IMR-90 (cell line): ENCODE results near the gene GGTA1. TPM values are rescaled to one million over a fixed set of nuclear protein-coding genes. Genes with fewer than 3 reads are reported as not detected.

Experiments used
- ATAC-seq: fragments of 200-7000 bp; cut with Tn5 transposase; 2 replicates; pipeline ENCODE4 v1.9.1; 2020; ENCODE audit warnings: low read depth, mild to moderate bottlenecking, moderate library complexity
- BruUV-seq: library from RNA; stranded (reverse); fragments of 400-500 nt; replicated peaks from 2 replicates; lab custom pipeline; 2021; lab: Mats Ljungman, UMichigan
- CTCF ChIA-PET: fragments of 300-600 bp; formaldehyde crosslinking; extraction: SDS; loops from one replicate; lab custom pipeline; 2021; ENCODE audit warnings: antibody characterized with exemption; lab: Yijun Ruan, JAX
- POLR2A ChIA-PET: fragments of 300-600 bp; sonication (Branson Sonifier 250); formaldehyde crosslinking; loops from one replicate; lab custom pipeline; 2022; ENCODE audit warnings: antibody characterized with exemption; ENCODE audit not compliant: unreplicated experiment; lab: Charles Lee
- DNase-seq: peaks from one replicate; pipeline ENCODE4 v3.0.0; 2013
- H2AFZ ChIP-seq: replicated peaks from 2 replicates; pipeline ENCODE3; 2013; ENCODE audit warnings: low read length, mild to moderate bottlenecking; ENCODE audit not compliant: poor library complexity
- H2AK5ac ChIP-seq: 2 replicates; pipeline ENCODE4 v1.6.1; 2013; ENCODE audit warnings: low read depth, low read length, inconsistent platforms
- H2AK9ac ChIP-seq: replicated peaks from 2 replicates; pipeline ENCODE3; 2013; ENCODE audit warnings: mild to moderate bottlenecking, low read depth, low read length, moderate library complexity; ENCODE audit not compliant: poor library complexity
- H2BK120ac ChIP-seq: 2 replicates; pipeline ENCODE4 v1.6.1; 2013; ENCODE audit warnings: low read depth, low read length, inconsistent platforms
- H2BK15ac ChIP-seq: 3 replicates; pipeline ENCODE4 v1.6.1; 2013; ENCODE audit warnings: low read depth, low read length, inconsistent platforms
- H2BK20ac ChIP-seq: 2 replicates; pipeline ENCODE4 v1.6.1; 2013; ENCODE audit warnings: low read depth, mild to moderate bottlenecking, inconsistent platforms, low read length, moderate library complexity
- H2BK5ac ChIP-seq: 2 replicates; pipeline ENCODE4 v1.6.1; 2013; ENCODE audit warnings: mild to moderate bottlenecking, low read depth, low read length, inconsistent platforms; ENCODE audit not compliant: poor library complexity, severe bottlenecking
- H3K14ac ChIP-seq: replicated peaks from 2 replicates; pipeline ENCODE4 v1.6.1; 2013; ENCODE audit warnings: low read depth, low read length, inconsistent platforms
- H3K18ac ChIP-seq: 2 replicates; pipeline ENCODE4 v1.6.1; 2013; ENCODE audit warnings: low read depth, low read length, control low read depth
- H3K23ac ChIP-seq: 2 replicates; pipeline ENCODE4 v1.6.1; 2013; ENCODE audit warnings: low read depth, low read length, inconsistent platforms
- H3K27ac ChIP-seq: 2 replicates; pipeline ENCODE4 v1.5.1; 2013; ENCODE audit warnings: mild to moderate bottlenecking, control low read depth, low read length; ENCODE audit not compliant: insufficient read depth
- H3K27me3 ChIP-seq: 2 replicates; pipeline ENCODE4 v1.6.1; 2013; ENCODE audit warnings: low read length; ENCODE audit not compliant: control insufficient read depth, insufficient read depth
- H3K36me3 ChIP-seq: 2 replicates; pipeline ENCODE4 v1.6.1; 2013; ENCODE audit warnings: low read length, mixed read lengths; ENCODE audit not compliant: control insufficient read depth, insufficient read depth
- H3K4ac ChIP-seq: 2 replicates; pipeline ENCODE4 v1.6.1; 2013; ENCODE audit warnings: low read depth, low read length, inconsistent platforms
- H3K4me1 ChIP-seq: 2 replicates; pipeline ENCODE4 v1.6.1; 2013; ENCODE audit warnings: low read length, mixed read lengths; ENCODE audit not compliant: control insufficient read depth, insufficient read depth
- H3K4me2 ChIP-seq: 2 replicates; pipeline ENCODE4 v1.6.1; 2013; ENCODE audit warnings: low read depth, mild to moderate bottlenecking, control low read depth, low read length, moderate library complexity
- H3K4me3 ChIP-seq: 2 replicates; pipeline ENCODE4 v1.5.1; 2013; ENCODE audit warnings: low read depth, mild to moderate bottlenecking, control low read depth, low read length, moderate library complexity; ENCODE audit not compliant: insufficient read depth
- H3K56ac ChIP-seq: 2 replicates; pipeline ENCODE4 v1.6.1; 2013; ENCODE audit warnings: low read length, inconsistent platforms; ENCODE audit not compliant: insufficient read depth; ENCODE audit errors: extremely low read depth
- H3K79me1 ChIP-seq, 2 experiments: 2 replicates each; pipeline ENCODE4 v1.6.1; 2013; ENCODE audit warnings: low read length in 2 of 2, inconsistent platforms in 1 of 2, low read depth in 1 of 2
- H3K9ac ChIP-seq: 2 replicates; pipeline ENCODE4 v1.6.1; 2013; ENCODE audit warnings: low read depth, low read length, control low read depth
- H3K9me1 ChIP-seq: 2 replicates; pipeline ENCODE4 v1.6.1; 2013; ENCODE audit warnings: low read length, inconsistent platforms; ENCODE audit not compliant: insufficient read depth
- H3K9me3 ChIP-seq: 2 replicates; pipeline ENCODE4 v1.6.1; 2013; ENCODE audit warnings: low read length; ENCODE audit not compliant: control insufficient read depth, insufficient read depth
- H4K20me1 ChIP-seq: 2 replicates; pipeline ENCODE4 v1.6.1; 2013; ENCODE audit warnings: low read length, inconsistent platforms; ENCODE audit not compliant: insufficient read depth
- H4K5ac ChIP-seq: 2 replicates; pipeline ENCODE4 v1.6.1; 2013; ENCODE audit warnings: mild to moderate bottlenecking, low read depth, low read length, control low read depth
- H4K8ac ChIP-seq, 2 experiments: 2 replicates each; pipeline ENCODE4 v1.6.1; 2013; ENCODE audit warnings: low read depth in 2 of 2, low read length in 2 of 2, control low read depth in 1 of 2, inconsistent platforms in 1 of 2
- H4K91ac ChIP-seq: 2 replicates; pipeline ENCODE4 v1.6.1; 2013; ENCODE audit warnings: low read depth, low read length, inconsistent platforms; ENCODE audit not compliant: insufficient read depth
- BHLHE40 ChIP-seq: fragments of 150-350 bp; IDR thresholded peaks from 2 replicates; pipeline ENCODE4 v1.6.1; 2016; ENCODE audit warnings: mild to moderate bottlenecking, low read depth, low read length
- CEBPB ChIP-seq: IDR thresholded peaks from 2 replicates; pipeline ENCODE4 v1.6.1; 2012; ENCODE audit warnings: low read depth, low read length, improper control_type of control experiment
- CHD1 ChIP-seq: IDR thresholded peaks from 2 replicates; pipeline ENCODE4 v1.6.1; 2012; ENCODE audit warnings: low read depth, low read length, improper control_type of control experiment
- FOS ChIP-seq: fragments of 150-350 bp; IDR thresholded peaks from 2 replicates; pipeline ENCODE4 v1.6.1; 2016; ENCODE audit warnings: low read depth, low read length
- MAFK ChIP-seq: IDR thresholded peaks from 2 replicates; pipeline ENCODE4 v1.6.1; 2012; ENCODE audit warnings: low read depth, low read length, improper control_type of control experiment
- MAZ ChIP-seq: IDR thresholded peaks from 2 replicates; pipeline ENCODE4 v1.6.1; 2012; ENCODE audit warnings: low read depth, mild to moderate bottlenecking, low read length, improper control_type of control experiment, moderate library complexity, borderline replicate concordance
- MXI1 ChIP-seq: IDR thresholded peaks from 2 replicates; pipeline ENCODE4 v1.6.1; 2012; ENCODE audit warnings: low read depth, mild to moderate bottlenecking, low read length, moderate library complexity, borderline replicate concordance
- NFE2L2 ChIP-seq: fragments of 150-350 bp; IDR thresholded peaks from 2 replicates; pipeline ENCODE4 v1.6.1; 2016; ENCODE audit warnings: low read depth, mild to moderate bottlenecking, low read length
- POLR2A ChIP-seq: IDR thresholded peaks from 2 replicates; pipeline ENCODE4 v1.6.1; 2012; ENCODE audit warnings: mild to moderate bottlenecking, low read depth, low read length
- RAD21 ChIP-seq: IDR thresholded peaks from 2 replicates; pipeline ENCODE4 v1.6.1; 2012; ENCODE audit warnings: low read length, improper control_type of control experiment
- RCOR1 ChIP-seq: IDR thresholded peaks from 2 replicates; pipeline ENCODE4 v1.6.1; 2012; ENCODE audit warnings: mild to moderate bottlenecking, low read length, improper control_type of control experiment; ENCODE audit not compliant: insufficient replicate concordance
- RFX5 ChIP-seq: IDR thresholded peaks from 2 replicates; pipeline ENCODE4 v1.8.0; 2012; ENCODE audit warnings: low read depth, mild to moderate bottlenecking, low read length, moderate library complexity
- SMC3 ChIP-seq: fragments of 150-350 bp; IDR thresholded peaks from 2 replicates; pipeline ENCODE4 v1.6.1; 2016; ENCODE audit warnings: low read depth, mild to moderate bottlenecking, antibody characterized with exemption, low read length, moderate library complexity
- WGBS, 2 experiments: methylation state at CpG; one replicate each; pipeline versions ENCODE4 v1.1.5 to v1.1.7; 2013; ENCODE audit warnings: missing lambda C conversion rate in 2 of 2; ENCODE audit not compliant: insufficient read length in 1 of 2; ENCODE audit errors: extremely low coverage in 2 of 2; 5-methylcytosine and 5-hydroxymethylcytosine counted together
- dilution Hi-C: fragments of 300-500 bp; cut with HindIII; formaldehyde crosslinking; loops from one replicate; pipeline ENCODE4 v1.14.3; 2018; ENCODE audit warnings: low sequenced_read_pairs; ENCODE audit not compliant: unreplicated experiment
- in situ Hi-C: fragments of 300-500 bp; cut with MboI; formaldehyde crosslinking; loops from 3 replicates; pipeline ENCODE4 v1.14.3; 2019; ENCODE audit warnings: low sequenced_read_pairs, inconsistent platforms, mixed read lengths
- intact Hi-C: fragments of 100-400 bp; cut with micrococcal nuclease; formaldehyde crosslinking; loops from 2 replicates; pipeline ENCODE4 v1.10.0; 2022
- polyA plus RNA-seq, 3 experiments: library from polyadenylated mRNA; depleted of rRNA; stranded (reverse); fragments of >200 nt; gene quantifications; 2 replicates each; pipeline ENCODE4 v1.2.3, GENCODE V29; 2012; ENCODE audit warnings: low replicate concordance in 1 of 3
- total RNA-seq: library from RNA; depleted of rRNA; stranded (reverse); fragments of >200 nt; gene quantifications from 2 replicates; pipeline ENCODE4 v1.2.3, GENCODE V29; 2012
- TF ChIP-seq, protein P1 (sequence below): conservative IDR thresholded peaks from 2 replicates; pipeline ENCODE4 v1.5.1; 2012; ENCODE audit warnings: mild to moderate bottlenecking, low read depth, low read length, improper control_type of control experiment
- TF ChIP-seq, protein P2 (sequence below): fragments of 150-350 bp; IDR thresholded peaks from 2 replicates; pipeline ENCODE4 v1.6.1; 2016; ENCODE audit warnings: low read depth, mild to moderate bottlenecking, low read length, moderate library complexity, borderline replicate concordance
- TF ChIP-seq, protein P3 (sequence below): fragments of 150-350 bp; IDR thresholded peaks from 2 replicates; pipeline ENCODE4 v1.6.1; 2017; ENCODE audit warnings: mild to moderate bottlenecking, antibody characterized with exemption, low read length, low read depth

Gene GGTA1
- total and polyA plus RNA-seq, 2 of the 4 experiments (the other 2 are of a cell fraction): not detected

DNA sequence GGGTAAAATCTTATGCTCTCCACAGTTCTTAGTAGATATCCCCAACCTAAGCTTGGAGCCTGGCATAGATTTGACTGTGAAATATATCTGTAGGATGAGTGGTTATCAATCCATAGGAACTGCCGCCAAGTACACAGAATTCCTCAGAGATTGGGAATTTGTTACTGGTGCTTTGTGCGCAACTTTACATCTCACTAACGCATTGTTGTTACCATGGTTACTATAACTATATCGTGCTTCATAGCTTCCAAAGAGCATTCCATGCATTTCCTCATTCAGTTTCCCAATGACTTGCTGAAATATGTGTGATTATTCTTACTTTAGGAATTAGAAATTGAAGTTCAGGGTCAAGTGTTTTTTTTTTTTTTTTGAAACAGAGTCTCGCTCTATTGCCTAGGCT is 9.5 kb upstream of the GGTA1 start:
- TF ChIP-seq MAFK: no peak
- TF ChIP-seq MXI1: no peak
- no peak for TF ChIP-seq RFX5
- TF ChIP-seq, protein P1, sequence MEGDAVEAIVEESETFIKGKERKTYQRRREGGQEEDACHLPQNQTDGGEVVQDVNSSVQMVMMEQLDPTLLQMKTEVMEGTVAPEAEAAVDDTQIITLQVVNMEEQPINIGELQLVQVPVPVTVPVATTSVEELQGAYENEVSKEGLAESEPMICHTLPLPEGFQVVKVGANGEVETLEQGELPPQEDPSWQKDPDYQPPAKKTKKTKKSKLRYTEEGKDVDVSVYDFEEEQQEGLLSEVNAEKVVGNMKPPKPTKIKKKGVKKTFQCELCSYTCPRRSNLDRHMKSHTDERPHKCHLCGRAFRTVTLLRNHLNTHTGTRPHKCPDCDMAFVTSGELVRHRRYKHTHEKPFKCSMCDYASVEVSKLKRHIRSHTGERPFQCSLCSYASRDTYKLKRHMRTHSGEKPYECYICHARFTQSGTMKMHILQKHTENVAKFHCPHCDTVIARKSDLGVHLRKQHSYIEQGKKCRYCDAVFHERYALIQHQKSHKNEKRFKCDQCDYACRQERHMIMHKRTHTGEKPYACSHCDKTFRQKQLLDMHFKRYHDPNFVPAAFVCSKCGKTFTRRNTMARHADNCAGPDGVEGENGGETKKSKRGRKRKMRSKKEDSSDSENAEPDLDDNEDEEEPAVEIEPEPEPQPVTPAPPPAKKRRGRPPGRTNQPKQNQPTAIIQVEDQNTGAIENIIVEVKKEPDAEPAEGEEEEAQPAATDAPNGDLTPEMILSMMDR: no peak
- no peak for TF ChIP-seq BHLHE40
- TF ChIP-seq SMC3: no peak
- TF ChIP-seq FOS: no peak
- TF ChIP-seq RCOR1: no peak
- TF ChIP-seq, protein P2, sequence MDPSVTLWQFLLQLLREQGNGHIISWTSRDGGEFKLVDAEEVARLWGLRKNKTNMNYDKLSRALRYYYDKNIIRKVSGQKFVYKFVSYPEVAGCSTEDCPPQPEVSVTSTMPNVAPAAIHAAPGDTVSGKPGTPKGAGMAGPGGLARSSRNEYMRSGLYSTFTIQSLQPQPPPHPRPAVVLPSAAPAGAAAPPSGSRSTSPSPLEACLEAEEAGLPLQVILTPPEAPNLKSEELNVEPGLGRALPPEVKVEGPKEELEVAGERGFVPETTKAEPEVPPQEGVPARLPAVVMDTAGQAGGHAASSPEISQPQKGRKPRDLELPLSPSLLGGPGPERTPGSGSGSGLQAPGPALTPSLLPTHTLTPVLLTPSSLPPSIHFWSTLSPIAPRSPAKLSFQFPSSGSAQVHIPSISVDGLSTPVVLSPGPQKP: no peak
- TF ChIP-seq RAD21: no peak
- TF ChIP-seq NFE2L2: no peak
- no peak for TF ChIP-seq MAZ
- TF ChIP-seq CHD1: no peak
- TF ChIP-seq, protein P3, sequence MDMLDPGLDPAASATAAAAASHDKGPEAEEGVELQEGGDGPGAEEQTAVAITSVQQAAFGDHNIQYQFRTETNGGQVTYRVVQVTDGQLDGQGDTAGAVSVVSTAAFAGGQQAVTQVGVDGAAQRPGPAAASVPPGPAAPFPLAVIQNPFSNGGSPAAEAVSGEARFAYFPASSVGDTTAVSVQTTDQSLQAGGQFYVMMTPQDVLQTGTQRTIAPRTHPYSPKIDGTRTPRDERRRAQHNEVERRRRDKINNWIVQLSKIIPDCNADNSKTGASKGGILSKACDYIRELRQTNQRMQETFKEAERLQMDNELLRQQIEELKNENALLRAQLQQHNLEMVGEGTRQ: no peak
- TF ChIP-seq POLR2A: no peak
- TF ChIP-seq CEBPB: no peak
- in situ Hi-C loops (no loop called here), intact Hi-C loops (no loop called here), dilution Hi-C loops (no loop called here)
- Histone ChIP-seq H2BK15ac (no peak overlapping the region), H3K27ac (no peak overlapping the region), H3K56ac (no peak overlapping the region), H3K18ac (no peak overlapping the region), H2BK120ac (no peak overlapping the region), H3K9ac (no peak overlapping the region), H3K23ac (no peak overlapping the region), H3K14ac (no peak overlapping the region), H3K9me1 (no peaks in the 10 kb centered on the region), H3K4me1 (no peaks in the 10 kb centered on the region), H3K27me3 (peaks cover 31% of the 10 kb centered on the region), H2BK5ac (no peak overlapping the region), H3K9me3 (no peaks in the 10 kb centered on the region), H2AFZ (no peak overlapping the region), H3K36me3 (no peaks in the 10 kb centered on the region), H2BK20ac (no peak overlapping the region), H4K5ac (no peak overlapping the region), H4K91ac (no peak overlapping the region), H3K4me2 (no peak overlapping the region), H3K79me1 (no peaks in the 10 kb centered on the region), H3K4ac (no peak overlapping the region), H3K4me3 (no peak overlapping the region), H4K8ac (no peak overlapping the region), H2AK5ac (no peak overlapping the region), H4K20me1 (no peaks in the 10 kb centered on the region), H2AK9ac (no peak overlapping the region)
- ATAC-seq: no peak
- WGBS, 2 experiments: no CpG with 5 or more reads among the region's 5 CpGs
- ChIA-PET POLR2A (no interaction called here), CTCF (no interaction called here)
- BruUV-seq: no TSS peak
- DNase-seq: peak; percentile 9
